ENCODE measurements around the gene CENPI.
"Not testable (repeated sequence)": the region's sequence is repeated elsewhere in the genome, so short reads cannot be mapped to it uniquely, and the experiment has no call there.

CENPI gene, protein sequence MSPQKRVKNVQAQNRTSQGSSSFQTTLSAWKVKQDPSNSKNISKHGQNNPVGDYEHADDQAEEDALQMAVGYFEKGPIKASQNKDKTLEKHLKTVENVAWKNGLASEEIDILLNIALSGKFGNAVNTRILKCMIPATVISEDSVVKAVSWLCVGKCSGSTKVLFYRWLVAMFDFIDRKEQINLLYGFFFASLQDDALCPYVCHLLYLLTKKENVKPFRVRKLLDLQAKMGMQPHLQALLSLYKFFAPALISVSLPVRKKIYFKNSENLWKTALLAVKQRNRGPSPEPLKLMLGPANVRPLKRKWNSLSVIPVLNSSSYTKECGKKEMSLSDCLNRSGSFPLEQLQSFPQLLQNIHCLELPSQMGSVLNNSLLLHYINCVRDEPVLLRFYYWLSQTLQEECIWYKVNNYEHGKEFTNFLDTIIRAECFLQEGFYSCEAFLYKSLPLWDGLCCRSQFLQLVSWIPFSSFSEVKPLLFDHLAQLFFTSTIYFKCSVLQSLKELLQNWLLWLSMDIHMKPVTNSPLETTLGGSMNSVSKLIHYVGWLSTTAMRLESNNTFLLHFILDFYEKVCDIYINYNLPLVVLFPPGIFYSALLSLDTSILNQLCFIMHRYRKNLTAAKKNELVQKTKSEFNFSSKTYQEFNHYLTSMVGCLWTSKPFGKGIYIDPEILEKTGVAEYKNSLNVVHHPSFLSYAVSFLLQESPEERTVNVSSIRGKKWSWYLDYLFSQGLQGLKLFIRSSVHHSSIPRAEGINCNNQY

DNA sequence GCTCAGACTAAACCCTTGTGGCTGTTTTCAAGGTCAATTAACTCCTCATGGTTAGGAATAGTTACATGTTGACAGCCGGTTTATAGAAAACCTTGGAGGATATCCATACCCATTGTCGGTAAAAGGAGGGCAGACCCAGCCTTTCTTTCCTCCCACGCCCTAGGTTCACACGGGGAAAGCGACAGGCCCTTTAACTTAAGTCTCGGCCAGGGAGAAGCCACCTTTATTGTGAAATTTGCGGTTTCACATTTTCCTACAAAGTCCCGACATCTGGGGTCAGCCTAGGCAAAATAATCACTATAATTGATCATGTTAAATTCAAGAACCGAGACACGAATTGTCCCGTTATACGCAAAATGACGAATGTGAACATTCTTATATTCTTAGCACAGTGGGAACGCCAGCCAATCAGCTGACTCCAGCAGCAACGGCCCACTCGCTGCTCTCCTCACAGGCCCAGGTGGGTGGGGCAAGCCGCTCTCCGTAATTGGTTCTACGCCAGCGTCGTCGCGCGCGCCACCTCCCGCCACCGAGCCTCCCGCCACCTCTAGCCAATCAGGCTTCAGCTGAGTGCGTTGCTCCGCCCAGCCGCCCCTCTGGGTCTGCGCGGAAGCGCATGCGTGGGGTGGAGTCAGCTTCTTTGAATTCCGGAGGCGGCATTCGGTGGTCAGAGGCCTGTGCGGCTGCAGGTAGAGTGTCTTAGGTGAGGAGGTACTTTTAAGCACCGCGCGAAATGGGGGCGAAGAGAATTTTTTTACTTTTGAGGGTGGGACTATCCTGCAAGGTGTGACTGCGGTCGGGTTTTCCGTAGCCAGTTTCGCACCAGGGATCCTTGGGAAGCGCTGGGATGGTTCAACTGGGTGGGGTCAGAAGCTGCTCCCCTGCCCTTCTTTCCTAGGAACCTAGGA is at the start of gene CENPI:
Gene CENPI, plus strand, starts transcription at position 659 of the 908 bp plus-strand sequence. CDS start 2,867 bp downstream, outside the sequence.
- peak; percentile 85 to 94 (median 90) for DNase-seq

DNA sequence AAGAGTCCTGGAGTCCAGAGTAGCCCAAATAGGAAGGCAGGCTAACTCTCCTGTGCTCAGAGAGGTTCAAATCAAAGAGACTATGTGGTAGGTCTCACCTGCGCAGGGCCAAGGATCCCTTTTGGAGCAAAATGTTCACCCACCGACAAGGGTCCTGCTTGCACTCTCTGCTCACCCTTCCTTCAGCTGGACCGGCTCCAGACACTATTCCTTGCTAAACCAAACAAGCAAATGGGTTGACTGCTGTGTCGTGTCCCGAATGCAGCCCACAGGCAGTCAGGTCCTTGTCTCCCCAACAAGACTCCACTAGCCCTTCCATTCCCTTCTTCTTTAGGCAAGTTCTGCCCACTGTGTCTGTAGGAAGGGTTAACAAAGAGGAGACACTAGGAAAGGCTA is 46.9 kb upstream of the CENPI start:
- peak in 1 of 6 experiments; percentile 22 for DNase-seq

DNA sequence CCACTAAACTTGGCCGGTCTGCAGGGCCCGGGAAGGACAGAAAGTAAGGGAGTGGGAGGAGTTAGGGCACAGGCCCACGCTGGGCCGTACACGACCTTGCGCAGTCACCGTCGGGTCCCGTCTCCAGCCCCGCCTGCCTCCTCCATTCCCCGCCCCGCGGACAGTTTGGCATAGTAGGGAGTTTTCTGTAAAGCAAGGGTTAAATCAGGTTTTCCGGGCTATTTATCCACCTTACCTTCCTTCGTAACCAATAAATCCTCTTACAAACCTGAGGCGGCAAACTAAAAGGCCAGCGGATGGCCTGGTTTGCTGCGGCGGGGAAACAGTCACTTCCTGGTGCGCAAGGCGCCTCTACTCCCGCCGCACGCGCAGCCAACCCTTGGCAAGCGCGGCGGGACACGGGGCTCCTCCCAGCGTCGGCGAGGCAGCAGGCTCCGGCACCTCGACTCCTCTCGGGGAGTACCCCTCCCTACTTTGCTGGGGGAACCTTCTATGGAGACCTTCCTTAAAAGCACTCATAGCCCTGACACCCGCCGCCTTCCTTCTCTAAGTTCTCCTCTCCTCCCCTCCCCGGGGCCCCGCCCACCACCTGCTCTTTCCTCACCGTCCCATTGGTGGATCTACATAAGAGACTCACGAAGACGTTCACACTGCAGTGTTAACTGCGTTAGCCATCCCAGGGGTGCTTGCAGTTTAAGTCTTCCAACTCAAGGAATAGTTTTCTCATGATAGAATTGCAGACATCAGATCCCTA is 46.3 kb upstream of the CENPI start, which contains the start of gene TRMT2B:
Gene TRMT2B, minus strand, starts transcription at position 563 of the 754 bp plus-strand sequence. CDS start 9,822 bp downstream, outside the sequence.
- peak; percentile 66 to 87 (median 77) for DNase-seq

DNA sequence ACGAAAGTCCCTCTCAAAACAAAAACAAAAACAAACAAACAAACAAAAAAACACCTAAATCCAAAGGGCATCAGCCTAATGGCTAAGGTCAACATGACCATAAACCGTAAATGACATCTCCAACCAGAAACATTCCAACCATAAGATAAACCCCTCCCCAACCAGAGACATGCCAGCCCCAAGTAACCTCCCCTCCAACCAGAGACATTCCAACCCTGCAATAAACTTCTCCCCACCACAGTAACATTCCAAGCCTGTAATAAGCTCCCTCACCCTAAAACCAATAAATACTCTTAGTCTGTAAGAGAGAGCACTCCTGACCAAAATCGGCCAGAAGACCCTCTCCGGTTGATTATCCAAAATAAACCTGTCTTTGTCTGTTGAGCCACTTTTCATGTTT is 41.5 kb upstream of the CENPI start:
- DNase-seq: not testable (repeated sequence)

DNA sequence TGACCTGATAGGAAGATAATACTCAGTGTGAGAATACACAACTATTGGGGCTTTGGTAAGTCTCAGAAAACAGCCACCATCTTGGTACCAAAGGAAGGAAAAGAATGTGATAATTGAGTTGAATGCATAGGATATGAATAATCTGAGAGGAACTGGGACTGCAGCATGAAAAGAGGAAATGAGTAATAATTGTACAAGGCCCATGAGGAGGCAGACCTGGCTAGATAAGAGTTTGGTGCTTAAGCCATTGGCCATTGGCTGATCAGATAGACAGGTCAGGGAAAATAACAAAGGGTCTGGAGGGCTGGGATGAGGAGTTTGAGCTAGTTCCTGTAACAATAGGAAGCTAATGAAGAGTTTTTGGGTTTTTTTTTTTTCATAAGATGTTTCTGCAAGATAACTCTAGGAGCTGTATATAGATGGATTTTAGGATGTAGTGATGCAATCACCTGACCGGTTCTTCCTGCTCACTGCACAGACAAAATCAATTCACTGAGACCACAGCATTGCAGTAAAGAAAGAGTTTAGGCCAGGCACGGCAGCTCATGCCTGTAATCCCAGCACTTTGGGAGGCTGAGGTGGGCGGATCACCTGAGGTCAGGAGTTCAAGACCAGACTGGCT is 40.8 kb upstream of the CENPI start:
- no peak for DNase-seq

DNA sequence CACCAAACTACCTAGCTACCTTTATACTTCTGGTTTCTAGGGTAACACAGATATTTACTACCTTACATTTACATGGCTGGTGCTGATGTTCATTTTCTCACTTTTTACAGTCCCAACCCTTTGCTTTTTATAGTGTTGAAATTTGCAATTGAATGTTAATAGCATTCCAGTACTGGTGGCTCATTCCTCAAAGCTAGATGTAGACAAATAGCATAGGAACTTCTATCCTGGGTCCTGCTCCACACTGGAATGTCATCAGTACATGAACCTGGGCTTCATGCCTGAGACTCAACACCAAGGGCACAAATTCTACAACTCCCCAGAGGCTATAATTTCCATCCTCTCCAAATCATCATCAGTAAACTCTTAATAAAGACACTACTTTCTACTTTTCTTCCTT is 35.8 kb upstream of the CENPI start:
- DNase-seq: no peak

DNA sequence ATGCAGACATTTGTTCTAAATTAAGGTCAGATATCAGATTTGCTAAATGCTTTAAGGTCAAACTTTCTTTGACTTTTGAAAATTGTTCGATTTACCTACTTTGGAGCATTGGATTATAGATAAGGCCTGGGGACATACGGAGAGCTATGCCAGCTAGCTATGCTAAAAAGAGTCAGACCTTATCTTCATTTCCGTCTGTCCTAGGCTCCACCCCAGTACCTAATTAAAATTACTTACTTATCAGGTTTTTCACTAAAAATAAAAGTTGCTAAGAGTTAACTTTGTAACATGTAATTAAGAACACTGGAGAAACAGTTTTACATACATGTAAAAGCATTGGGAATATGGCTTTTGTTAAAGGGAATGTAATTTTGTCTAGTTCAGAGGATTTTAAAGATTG is 26.4 kb upstream of the CENPI start:
- DNase-seq: no peak

DNA sequence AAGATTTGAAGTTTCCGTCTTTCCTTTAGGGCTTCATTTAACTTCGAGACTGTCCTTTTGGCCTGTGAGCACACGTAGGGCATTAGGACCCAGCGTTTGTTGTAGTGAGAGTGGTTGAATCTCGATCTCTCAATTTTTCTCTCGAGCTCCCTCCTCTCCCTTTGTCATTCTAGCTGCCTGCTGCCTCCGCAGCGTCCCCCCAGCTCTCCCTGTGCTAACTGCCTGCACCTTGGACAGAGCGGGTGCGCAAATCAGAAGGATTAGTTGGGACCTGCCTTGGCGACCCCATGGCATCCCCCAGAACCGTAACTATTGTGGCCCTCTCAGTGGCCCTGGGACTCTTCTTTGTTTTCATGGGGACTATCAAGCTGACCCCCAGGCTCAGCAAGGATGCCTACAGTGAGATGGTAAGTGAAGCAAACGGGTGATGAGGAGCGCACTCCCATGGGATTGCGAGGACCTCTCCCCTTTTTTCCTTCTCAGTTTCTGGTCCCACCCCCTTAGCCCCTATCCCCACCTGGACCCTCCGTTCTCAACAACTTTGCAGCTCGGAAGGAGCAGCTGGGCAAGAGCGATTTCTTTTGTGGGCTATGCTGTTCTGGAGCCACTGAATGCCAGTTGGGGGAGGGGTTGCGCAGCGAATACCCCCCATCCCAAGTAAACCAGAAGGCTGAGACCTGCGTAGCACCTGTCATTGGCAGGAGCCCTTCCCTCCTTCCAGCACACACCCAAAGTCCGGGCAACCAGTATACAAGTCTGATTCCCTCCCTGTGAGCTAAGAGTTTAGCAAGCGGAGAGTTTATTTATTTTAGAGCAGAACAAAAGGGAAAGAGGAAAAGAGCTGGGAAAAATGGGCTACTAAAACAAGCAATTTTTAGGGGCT is 19.0 kb upstream of the CENPI start, which contains the start of gene TMEM35A:
Gene TMEM35A, plus strand, starts transcription at position 164 of the 883 bp plus-strand sequence. Its CDS starts 124 bp downstream, at position 288.
- DNase-seq: no peak

DNA sequence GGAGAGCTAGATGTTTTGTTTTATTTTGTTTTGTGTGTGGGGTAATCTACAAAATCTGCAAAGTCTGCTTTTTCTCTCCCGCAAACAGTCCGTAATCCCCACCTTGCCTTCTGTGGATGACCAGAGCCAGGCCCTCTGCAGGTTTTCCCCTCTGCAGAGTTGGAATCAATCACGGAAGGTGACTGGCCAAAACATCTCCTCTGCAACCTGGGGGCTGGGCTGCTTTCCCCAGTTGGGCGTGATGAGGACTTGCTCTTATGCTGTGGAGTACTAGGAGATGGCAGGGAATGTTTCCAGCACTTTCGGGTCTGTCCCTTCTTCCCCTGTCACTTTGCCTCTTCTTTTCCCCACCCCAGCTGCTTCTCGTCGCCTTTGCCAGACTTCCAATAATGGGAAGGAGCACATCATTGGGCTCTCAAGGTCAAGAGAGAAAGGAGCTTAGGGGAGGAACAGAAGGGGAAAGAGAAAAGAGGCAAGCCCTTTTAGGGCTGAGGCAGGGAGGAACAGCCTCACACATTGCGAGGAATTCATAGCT is 18.2 kb upstream of the CENPI start:
- no peak for DNase-seq

DNA sequence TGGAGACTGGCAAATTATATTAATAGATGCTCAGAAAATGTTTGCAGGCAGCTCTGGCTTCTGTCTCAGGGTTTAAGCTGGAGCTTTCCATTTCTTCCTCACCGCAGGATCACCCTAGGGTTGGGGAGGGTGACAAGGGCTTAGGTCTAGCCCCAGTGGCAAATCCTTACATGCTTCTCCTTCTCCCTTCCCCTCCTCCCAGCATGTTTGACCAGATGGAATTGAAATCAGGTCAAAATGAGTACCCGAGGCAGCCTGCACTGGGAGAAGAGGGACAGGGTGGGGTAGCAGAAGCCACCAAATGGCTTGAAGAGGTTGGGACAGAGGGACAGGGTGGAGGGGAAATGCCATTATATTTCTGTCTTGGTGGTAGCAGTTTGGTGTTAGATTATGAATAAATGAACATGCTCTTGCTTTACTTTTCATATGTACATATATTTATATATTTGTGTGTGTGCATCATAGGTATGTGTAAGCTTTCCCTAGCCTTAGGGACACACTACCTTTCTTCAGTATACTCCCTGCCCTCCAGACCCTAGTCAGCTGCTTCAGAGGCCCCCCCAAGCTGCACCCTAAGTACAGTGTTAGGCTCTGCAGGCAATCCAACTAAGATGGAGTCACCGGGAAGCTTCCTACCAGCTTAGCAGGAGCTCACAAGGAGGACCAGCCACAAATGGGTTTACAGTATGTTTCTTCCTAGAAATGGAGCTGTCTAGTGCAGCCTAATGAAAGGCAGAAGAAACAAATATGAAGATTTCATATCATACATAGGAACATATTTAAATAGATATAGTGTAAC is 17.5 kb upstream of the CENPI start:
- DNase-seq: no peak

DNA sequence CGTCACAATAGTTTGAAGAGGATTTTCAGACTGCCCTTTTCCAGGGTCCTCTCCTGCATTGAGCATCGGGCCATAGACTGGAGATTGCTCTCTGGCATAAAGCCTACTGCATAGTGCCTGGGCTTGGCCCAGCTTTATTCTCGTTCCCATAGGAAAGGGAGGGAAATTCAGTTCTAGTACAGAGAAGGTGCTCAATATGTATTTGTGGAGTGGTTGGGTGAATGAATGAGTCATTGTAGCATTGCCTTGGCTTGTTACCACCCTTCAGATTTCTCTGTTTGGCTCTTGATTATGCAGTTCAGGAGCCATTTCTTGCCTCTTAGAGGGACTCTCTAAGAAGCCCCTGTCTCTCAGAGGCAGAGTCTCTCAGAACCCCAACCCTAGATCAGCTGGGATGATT is 16.8 kb upstream of the CENPI start:
- DNase-seq: no peak

DNA sequence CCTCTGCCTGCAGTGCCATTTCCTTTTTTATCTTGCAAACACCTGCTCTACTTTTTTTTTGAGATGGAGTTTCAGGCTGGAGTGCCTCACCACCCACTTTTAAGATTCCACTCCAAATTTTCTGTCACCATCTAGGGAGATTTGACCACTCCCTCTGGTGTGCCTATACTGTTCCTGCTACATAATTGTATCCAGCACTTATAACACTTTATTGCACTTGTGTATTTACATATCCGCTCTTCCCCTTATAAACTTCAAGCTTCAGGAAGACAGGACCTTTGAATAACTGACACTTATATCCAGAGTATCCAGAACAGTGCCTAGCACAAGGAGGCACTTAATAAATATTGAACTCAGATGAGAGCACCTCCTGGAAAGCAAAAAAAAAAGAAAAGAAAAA is 6.2 kb upstream of the CENPI start:
- no peak for DNase-seq

DNA sequence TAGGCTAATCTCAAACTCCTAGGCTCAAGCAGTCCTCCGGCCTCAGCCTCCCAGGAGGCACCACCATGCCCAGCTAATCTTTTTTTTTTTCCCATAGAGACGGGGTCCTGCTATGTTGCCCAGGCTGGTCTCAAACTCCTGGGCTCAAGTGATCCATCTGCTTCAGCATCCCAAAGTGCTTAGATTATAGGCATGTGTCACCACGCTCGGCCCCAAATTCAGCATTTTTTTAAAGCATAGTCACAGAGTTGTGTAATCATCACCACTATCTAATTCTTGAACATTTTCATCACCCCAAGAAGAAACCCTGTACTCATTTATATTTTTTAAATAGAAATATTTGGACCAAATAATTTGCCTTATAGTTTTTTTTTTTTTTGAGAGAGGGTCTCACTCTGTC is 10.3 kb downstream of the CENPI start:
- DNase-seq: no peak

DNA sequence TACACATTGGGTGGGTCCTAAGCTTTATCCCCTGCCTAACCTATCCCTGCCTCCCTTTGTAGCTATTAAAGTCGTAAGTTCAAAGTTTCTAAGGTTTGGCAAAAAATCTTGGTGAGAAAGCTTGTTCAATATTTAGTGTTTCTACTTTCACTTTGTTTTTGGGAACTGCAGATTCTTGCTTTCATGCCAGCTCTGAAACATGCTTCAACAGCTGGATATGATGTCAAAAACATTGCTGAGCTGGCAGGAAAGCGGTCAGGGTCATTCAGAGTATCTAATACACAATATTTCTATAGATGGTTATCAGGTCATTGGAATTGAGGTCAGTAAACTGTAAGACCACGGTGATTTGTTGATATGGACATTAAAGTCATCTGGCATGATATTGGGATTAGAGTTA is 19.7 kb downstream of the CENPI start:
- DNase-seq: no peak

DNA sequence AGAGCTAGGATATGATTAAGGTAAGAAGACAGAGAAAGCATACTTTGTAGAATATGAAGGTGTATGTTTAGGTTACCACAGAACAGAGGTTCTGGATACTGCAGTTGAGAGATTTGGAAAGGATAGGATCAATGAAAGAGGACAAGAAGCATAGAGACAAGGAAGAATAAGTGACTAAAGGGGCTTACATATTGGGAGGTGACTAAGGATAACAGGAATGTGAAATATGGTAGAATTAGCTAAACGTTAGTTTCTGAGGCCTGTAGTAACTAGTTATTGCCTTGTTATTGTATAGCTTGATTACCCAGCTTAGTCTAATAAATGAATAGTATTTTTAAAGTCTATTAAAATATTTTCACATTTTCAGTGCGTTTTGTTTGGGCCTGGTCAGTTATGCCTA is 38.2 kb downstream of the CENPI start:
- DNase-seq: no peak
